Stimulated activated CD8-positive, alpha-beta memory T cell treated with anti-CD3 and anti-CD28 coated beads, Interleukin-15, amount 100 ng/mL, for 4 hours (primary cell): ENCODE results near the gene L3HYPDH.
A peak's percentile ranks its signal among the peaks of the same experiment; 100 is the strongest.
"Not testable (repeated sequence)": the region's sequence is repeated elsewhere in the genome, so short reads cannot be mapped to it uniquely, and the experiment has no call there.

ENCODE experiments used
- DNase-seq, 2 donors: peaks; one replicate each; pipeline ENCODE4 v3.0.0-alpha.2; 2020; ENCODE audit warnings: low read depth in 2 of 2

The L3HYPDH gene

DNA sequence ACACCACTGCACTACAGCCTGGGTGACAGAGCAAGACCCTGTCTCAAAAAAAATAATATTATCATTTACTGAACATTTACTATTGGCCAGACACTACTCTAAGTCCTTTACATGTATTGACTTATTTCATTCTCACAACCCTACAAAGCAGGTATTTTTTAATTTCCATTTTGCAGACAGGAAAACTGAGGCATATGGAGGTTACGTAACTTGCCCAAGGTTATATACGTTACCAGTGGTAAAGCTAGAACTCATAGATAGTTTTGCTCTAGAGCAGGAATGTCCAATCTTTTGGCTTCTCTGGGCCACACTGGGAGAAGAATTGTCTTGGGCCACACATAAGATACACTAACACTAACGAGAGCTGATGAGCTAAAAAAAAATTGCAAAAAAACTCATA, 5.7 kb downstream of the L3HYPDH start:
- DNase-seq, result no peak

DNA sequence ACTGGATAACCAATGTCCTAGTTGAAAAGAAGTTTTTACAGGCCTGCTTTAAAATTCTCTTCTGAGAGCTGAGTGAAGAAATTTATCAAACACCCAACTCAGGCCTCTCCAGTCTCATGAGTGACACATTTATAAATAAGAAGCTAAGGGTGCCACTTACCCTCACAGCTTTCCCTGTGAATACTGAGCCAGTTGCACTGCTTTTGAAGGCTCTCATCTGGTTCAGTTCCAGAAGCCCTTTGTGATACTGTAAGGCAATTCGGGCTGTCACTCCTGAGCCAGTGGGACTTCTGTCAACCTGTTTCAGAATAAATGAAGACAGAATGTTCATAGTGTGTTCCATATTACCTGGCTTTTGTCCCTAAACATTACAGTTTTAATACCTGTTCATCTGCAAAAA, 8.5 kb downstream of the L3HYPDH start:
- no peak for DNase-seq

DNA sequence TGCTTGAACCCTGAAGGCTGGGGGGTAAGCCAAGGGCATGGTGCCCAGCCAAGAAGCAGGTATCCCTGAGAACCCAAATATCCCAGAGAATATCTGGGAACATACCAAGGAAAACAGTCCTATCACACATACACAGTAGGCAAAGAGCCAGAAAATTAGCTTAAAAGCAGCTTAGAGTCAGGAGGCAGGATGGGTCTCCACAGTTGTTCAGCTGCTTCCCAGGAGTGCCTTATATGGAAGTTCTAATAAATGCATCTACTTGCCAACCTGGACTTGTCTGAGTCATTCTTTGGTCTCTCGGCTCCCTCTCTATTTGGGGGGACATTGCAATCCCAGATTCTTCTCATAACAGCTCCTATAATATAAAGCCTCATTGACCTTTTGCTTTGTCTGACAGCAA, 10.0 kb downstream of the L3HYPDH start:
- DNase-seq, result no peak

DNA sequence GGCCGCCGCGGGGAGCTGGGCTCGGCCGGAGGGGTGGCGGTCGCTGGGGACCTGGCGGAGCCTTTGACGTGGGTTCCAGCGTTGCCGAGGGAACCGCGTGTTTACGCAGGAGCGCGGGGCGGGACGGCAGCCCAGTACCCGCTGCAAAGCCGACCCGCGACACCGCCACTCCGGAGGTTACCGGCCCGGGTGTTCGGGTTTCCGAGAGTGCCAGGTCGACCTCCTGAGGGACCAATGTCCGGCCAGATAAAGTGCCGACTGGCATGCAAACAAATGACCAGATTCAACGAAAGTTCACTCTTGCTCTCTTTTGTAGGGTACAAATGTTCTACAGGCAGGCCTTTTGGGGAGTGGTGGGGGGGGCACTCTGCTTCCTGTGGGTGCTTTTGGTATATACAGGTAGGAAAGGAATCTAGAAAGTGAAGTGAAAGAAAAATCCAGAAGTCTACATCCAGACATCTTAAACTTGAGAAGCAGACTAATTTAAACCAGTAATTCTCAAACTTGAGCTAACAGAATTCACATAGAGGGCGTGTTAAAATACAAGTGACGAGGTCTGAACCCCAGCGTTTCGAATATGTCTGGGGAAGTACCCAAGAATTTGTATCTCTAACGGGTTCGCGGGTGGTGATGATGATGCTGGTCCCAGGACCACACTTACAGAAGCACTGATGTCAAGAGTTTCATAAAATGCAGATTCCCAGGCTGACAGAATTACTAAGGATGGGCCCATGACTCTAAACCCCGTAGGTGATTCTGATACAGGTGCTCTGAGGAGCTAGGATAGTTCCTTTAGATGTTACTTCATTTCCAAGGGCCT, 18.7 kb downstream of the L3HYPDH start, which contains the start of gene GPR135:
Gene GPR135, minus strand, starts transcription at position 65 of the 820 bp plus-strand sequence. CDS start 154 bp downstream, outside the sequence.
- no peak for DNase-seq

DNA sequence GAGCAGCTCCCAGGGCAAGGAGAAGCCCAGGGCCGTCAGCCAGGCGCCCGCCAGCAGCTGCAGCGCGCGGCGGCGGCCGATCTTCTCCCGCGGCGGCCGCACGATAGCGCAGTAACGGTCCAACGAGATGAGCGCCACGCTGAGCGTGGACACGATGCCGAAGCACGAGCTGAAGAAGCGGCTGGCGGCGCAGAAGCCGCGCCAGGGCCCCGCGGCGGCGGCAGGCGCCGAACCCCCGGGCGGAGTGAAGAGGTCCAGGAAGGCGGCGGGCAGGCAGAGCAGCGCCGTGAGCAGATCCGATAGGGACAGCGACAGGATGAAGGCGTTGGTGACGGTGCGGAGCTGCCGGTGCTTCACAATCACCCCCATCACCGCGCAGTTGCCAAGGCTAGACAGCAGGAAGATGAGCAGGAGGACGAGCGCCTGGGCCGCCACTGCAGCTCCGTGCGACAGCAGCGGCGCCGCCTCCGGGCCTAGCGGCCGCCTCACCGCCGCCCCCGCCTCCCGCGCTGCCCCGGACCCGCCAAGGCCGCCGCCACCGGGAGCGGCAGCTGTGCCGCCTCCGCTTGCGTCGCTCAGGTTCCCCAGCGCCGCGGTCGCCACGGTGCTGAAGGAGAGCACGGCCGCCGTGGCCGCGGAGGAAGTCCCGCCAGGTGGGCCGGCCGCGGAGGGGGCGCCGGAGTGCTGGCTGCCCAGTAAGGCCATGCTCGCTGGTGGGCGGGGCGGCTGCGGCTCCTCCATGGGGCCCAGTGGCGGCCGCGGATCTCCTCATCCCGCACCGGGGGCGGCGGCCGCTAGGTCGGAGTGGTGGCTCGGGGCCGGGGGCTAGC, 19.5 kb downstream of the L3HYPDH start:
- peak in 1 of 2 donors; percentile 38 for DNase-seq

DNA sequence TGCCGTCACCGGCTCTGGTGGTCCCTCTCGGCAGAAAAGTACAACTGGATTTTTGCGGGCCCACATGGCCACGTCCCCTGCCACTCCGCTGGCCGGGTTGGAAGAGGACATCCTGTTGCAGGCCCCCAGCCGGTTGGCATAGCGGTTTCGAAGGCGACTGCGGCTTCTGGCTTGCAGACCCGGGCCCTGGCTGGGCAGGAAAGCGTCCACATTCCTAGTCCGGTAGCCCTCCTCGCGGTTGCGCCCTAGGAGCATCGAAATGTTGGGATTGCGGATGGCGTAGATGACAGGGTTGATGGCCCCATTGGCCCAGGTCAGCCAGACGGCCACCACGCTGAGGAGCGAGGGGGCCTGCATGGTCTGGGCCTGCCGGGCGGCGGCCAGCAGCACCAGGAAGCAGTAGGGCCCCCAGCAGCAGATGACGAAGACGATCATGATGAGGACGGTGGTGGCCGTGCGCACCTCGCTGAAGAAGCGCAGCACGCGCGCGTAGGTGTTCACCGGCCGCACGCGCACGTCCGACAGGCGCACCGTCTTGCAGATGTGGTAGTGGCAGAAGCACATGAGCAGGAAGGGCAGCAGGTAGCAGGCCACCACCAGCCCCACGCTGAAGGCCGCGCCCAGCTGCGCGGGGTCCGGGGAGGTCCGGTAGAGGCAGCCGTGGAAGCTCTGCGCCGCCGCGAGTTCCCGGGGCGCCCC, 20.3 kb downstream of the L3HYPDH start:
- no peak for DNase-seq

DNA sequence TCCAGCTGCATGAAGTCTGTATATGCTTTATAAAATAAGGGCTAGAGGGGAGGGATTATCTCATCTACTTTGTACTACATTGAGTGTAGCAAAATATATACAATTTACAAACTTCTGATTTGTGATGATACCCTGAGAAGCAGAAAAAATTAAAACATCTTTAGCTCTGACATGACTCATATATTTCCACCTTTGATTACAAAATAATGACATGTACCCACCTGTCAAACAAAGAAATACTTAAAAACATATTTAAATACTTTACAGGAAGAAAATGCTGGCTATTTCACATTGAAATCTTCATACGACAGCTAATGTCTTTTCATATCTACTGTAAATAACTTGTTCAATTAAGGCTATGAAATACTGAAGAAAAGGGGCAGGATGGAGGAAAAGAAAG, 22.3 kb downstream of the L3HYPDH start:
- DNase-seq, result no peak

DNA sequence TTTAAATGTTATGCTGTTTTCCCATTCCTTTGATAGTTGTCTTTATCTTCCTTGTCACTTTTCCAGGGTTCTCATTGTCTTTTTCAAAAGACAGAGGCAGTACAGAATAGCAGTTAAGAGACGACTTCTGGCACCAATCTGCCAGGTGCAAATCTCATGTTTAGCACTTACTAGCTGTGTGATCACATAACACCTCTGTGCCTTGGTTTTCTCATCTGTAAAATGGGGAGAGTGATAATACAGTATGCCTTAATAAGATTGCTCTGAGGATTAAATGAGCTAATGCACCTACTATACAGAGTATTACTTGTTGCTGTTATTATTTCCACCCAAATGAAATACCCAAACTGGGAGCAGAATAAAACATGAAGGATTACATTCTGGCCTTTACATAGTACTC, 23.8 kb downstream of the L3HYPDH start:
- no peak for DNase-seq

DNA sequence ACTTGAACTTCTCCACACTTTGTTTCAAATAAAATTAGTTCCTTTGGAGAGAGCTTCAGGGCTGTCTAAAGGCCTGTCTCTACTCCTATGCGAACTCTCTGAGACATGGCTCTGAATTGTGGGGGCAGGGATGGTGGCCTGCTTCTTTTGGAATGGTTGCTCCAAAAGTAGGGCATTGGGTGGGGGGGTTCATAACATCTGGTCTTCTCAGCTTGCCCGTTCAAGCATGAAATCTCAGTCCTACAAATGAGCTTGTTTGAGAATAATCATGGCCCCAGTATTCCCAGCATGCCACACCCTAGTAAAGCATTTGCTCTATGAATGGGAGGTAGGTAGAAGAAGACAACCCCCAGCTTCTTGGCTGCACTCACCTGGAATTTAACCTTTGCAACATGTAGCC, 25.7 kb downstream of the L3HYPDH start:
- DNase-seq, result no peak

DNA sequence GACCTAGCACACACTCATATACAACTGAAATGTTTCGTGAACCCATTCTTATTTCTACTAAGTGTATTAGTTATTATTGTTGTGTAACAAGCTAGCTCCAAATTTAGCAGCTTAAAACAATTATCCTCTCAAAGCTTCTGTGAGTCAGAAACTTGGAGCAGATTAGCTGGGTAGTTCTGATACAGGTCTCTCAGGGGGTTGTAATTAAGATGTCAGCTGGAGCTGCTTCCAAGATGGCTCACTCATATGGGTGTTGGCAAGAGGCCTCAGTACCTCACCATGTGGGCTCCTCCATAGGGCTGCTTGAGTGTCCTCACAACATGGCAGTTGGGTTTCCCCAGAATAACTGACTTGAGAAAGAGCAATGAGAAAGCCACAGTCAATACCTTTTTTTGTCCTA, 28.8 kb downstream of the L3HYPDH start:
- DNase-seq, result no peak

DNA sequence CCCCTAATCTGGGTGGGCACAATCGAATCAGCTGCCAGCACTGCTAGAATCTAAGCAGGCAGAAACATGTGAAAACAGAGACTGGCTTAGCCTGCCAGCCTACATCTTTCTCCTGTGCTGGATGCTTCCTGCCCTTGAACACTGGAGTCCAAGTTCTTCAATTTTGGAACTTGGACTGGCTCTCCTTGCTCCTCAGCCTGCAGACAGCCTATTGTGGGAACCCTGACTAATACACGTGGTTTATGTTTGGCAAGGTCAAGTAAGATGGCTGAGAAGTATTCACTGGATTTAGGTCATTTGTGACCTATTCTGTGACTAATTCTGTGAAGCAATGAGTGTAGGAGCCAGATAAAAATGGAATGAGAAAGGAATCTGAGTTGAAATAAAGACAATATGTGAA, 30.1 kb downstream of the L3HYPDH start:
- no peak for DNase-seq

DNA sequence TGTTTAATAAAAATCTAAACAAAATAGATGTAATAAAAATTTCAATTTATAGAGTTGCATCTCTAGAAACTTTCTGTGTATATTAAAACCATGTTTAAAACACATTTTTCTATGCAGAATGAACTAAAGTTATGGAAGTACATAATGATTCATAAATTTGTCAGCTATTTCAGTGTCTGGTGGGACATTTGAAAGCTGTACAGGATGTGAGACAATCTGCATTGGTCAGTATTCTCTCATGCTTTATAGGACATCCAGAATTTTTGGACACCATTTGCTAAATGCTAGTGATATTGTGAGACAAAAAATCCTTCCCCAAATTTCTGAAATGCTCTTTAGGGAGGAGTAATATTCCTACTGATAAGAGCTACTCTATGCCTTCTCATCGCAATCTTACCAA, 32.4 kb downstream of the L3HYPDH start:
- no peak for DNase-seq

DNA sequence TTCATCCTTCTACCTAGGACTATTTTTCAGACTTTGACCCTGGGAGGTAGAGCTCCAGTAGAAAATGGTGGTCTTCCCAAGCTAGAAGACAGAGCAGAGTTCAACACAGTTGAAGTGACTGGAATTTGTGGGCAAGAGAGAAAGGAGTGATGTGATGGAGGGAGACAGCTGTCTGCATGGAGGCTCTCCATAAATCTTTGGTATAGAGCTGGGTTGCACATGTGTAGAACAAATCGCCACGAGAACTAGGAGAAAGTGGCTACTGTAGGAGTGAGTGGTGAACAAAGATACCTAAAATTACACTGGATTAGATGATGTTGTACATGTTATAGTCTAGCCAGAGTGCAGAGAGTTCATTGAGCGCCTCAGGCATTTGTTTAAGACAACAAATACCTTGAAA, 33.5 kb downstream of the L3HYPDH start:
- DNase-seq, result no peak

DNA sequence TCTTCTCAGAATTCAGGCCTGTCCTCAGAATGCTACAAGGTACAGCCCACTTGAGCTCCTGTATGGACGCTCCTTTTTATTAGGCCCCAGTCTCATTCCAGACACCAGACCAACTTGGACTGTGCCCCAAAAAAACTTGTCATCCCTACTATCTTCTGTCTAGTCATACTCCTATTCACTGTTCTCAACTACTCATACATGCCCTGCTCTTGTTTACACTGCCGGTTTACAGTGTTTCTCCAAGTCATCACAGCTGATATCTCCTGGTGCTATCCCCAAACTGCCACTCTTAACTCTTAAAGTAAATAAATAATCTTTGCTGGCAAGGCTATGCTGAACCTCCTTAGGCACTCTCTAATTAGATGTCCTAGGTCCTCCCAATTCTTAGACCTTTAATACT, 35.5 kb downstream of the L3HYPDH start:
- DNase-seq, result not testable (repeated sequence)

DNA sequence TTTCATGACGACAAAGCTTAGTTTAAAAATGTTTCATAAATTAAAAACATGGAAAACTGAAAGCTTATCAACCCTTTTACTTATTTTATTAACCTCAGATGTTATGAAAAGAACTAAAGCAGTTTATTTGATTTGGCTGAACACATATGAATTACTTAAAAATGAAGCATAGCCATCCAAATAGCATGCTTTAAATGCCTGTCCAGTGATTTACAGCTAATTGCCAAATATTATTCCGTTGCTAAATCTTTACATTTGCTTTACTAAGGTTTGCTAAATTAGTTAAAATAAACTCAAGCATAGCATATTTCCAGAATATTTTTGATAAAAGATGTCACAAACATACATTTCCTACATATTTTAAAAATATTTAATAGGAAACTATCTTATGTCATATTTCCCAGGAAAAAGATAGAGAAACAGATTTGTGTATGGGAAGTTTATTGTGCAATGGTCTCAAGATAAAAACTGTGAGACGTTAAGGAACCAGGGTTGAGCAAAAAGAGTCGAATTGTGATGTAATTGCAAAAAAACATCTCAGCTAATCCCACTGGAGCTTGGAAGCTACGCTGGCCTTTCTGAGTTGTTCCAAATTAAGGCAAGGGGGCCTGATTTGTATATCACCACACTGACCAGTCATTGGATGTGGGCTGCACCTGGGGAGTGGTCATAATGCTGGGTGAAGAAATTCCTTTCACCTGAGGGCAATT, 44.8 kb downstream of the L3HYPDH start:
- DNase-seq, result no peak

DNA sequence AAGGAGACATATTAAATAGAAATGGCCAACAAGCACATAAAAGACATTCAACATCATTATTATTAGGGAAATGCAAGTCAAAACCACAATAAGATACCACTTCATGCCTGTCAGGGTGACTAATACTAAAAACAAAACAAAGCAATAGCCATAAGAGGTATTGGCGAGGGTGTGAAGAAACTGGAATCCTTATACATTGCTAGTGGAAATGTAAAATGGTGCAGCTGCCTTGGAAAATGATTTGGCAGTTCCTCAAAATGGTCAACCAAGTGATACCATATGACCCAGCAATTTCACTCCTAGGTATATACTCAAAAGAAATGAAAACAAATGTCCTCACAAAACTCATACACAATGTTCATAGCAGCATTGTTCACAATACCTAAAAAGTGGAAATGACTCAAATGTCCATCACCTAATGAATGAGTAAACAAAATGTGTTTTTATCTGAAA, 46.0 kb downstream of the L3HYPDH start:
- no peak for DNase-seq

DNA sequence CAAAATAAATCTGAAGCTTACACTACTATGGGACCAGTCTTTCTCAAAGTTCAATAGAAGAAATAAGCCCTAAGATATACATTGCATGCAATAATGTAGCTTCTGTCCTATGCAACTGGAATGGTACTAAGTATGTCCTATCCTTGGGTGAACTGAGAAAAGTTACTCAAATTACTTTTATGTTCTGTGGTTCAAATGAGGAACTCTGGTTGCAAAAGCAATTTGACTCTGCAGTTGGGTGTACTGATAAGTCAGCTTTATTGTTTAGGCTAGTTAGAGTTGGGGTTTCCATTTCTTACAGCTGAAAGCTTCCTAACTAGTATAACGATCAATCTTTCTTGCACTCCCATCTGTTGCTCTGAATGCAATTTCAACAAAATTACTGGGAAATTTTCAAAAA, 48.2 kb downstream of the L3HYPDH start:
- DNase-seq, result no peak

DNA sequence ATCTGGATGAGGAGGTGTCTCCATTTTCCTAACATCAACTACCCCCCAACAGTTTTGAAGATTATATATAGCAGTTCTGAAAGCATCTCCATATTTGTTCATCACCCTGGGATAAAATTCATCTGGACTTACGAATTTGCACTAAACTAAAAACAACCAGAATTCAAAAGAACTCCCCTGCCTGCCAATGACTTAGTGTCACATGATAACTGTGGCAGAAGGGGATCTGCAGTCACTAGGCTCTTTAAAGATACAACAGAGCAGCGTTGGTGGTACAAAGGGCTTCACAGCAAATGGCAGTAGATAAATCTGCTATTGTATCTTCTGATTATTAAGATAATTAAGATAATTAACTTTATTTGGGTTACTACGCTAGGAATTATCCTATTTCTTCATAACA, 49.1 kb downstream of the L3HYPDH start:
- DNase-seq, result no peak

DNA sequence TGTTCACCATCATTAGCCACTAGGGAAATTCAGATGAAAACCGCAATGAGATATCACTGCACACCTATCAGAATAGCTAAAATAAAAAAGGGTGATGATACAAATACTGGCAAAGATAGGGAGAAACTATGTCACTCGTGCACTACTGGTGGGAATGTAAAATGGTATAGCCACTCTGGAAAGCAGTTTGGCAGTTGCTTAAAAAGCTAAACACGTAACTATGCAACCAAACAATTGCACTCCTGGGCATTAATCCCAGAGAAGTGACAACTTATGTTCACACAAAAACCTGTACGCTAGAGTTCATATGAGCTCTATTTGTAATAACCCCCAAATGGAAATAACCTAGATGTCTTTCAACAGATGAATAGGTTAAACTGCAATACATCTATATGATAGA, 54.4 kb downstream of the L3HYPDH start:
- no peak for DNase-seq

DNA sequence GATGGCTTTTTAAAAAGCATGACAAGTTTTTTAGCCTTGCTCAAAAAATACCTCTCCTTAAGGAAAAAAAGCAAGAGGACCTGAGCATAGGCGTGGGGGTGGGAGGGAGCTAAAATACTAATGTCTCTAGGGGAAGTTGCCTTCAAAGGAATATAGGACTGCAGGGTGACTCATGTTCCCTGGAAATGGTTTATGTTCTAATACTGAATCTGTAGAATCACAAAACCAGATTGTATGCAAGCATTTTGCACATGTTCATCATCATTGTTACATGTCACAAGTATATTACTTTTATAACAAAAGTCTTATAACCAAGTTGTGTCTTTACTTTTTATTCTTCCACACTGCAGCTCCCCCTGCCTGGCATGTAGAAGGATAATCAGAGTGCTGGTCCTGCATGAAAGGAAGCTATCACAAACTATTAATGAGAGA, 55.6 kb downstream of the L3HYPDH start:
- DNase-seq, result no peak
